Panc1 (cell line): ENCODE measurements around the gene UGT1A10.
"Not testable (repeated sequence)": the region's sequence is repeated elsewhere in the genome, so short reads cannot be mapped to it uniquely, and the experiment has no call there.

Experiments used
- POLR2AphosphoS5 ChIP-seq: IDR thresholded peaks from 2 replicates; pipeline ENCODE4 v1.6.1; 2012; ENCODE audit warnings: mild to moderate bottlenecking, low read depth, low read length, moderate library complexity
- SIN3A ChIP-seq: IDR thresholded peaks from 2 replicates; pipeline ENCODE4 v1.6.1; 2012; ENCODE audit warnings: low read depth, mild to moderate bottlenecking, low read length, moderate library complexity, borderline replicate concordance; ENCODE audit not compliant: insufficient read depth
- TF ChIP-seq, protein P1 (sequence below): fragments of 450-650 bp; IDR thresholded peaks from 2 replicates; pipeline ENCODE4 v1.5.1; 2017; ENCODE audit warnings: mild to moderate bottlenecking
- TF ChIP-seq, protein P2 (sequence below), 2 experiments: IDR thresholded peaks; 2 replicates each; pipeline ENCODE4 v1.6.1; 2011 to 2012; ENCODE audit warnings: low read depth in 2 of 2, control low read depth in 1 of 2, low read length in 1 of 2, mild to moderate bottlenecking in 1 of 2, moderate library complexity in 1 of 2; ENCODE audit not compliant: insufficient read depth in 1 of 2

DNA sequence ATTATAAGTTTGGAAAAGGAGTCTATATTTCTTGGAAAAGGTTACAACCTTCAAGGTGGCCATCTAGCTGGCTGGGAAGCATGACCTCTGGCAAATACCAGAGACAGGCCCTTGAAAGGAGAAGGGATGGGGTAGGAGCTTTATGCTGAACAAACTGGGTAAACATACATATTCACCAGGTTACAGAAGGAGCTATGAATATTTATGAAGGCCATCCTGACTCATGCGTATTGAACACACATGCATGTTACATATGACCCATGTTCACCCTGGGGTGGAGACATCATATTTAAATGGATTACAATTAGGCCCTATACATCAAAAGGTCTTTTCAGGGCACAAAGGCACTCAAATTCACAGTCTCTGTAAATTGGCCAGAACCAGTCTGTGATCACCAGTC lies 43.5 kb upstream of the UGT1A10 start:
- TF ChIP-seq, protein P1, sequence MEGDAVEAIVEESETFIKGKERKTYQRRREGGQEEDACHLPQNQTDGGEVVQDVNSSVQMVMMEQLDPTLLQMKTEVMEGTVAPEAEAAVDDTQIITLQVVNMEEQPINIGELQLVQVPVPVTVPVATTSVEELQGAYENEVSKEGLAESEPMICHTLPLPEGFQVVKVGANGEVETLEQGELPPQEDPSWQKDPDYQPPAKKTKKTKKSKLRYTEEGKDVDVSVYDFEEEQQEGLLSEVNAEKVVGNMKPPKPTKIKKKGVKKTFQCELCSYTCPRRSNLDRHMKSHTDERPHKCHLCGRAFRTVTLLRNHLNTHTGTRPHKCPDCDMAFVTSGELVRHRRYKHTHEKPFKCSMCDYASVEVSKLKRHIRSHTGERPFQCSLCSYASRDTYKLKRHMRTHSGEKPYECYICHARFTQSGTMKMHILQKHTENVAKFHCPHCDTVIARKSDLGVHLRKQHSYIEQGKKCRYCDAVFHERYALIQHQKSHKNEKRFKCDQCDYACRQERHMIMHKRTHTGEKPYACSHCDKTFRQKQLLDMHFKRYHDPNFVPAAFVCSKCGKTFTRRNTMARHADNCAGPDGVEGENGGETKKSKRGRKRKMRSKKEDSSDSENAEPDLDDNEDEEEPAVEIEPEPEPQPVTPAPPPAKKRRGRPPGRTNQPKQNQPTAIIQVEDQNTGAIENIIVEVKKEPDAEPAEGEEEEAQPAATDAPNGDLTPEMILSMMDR, result not testable (repeated sequence)
- TF ChIP-seq POLR2AphosphoS5, SIN3A: not testable (repeated sequence)
- TF ChIP-seq, protein P2, sequence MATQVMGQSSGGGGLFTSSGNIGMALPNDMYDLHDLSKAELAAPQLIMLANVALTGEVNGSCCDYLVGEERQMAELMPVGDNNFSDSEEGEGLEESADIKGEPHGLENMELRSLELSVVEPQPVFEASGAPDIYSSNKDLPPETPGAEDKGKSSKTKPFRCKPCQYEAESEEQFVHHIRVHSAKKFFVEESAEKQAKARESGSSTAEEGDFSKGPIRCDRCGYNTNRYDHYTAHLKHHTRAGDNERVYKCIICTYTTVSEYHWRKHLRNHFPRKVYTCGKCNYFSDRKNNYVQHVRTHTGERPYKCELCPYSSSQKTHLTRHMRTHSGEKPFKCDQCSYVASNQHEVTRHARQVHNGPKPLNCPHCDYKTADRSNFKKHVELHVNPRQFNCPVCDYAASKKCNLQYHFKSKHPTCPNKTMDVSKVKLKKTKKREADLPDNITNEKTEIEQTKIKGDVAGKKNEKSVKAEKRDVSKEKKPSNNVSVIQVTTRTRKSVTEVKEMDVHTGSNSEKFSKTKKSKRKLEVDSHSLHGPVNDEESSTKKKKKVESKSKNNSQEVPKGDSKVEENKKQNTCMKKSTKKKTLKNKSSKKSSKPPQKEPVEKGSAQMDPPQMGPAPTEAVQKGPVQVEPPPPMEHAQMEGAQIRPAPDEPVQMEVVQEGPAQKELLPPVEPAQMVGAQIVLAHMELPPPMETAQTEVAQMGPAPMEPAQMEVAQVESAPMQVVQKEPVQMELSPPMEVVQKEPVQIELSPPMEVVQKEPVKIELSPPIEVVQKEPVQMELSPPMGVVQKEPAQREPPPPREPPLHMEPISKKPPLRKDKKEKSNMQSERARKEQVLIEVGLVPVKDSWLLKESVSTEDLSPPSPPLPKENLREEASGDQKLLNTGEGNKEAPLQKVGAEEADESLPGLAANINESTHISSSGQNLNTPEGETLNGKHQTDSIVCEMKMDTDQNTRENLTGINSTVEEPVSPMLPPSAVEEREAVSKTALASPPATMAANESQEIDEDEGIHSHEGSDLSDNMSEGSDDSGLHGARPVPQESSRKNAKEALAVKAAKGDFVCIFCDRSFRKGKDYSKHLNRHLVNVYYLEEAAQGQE (IDR thresholded peaks at IDR 0.05; ENCODE audit: insufficient read depth in 1 of 2, low read depth in 2 of 2, low read length in 1 of 2), result not testable (repeated sequence)
